Peyer's patch (tissue), 4 donors: ENCODE results near the gene DPEP3.

ENCODE experiments used
- POLR2A ChIP-seq, 2 donors: fragments of 450-650 bp; IDR thresholded peaks; one replicate each; pipeline ENCODE4 v1.5.1; 2017; ENCODE audit warnings: antibody characterized with exemption in 2 of 2, mild to moderate bottlenecking in 2 of 2, moderate library complexity in 2 of 2
- TF ChIP-seq, protein P1 (sequence below), 6 experiments: fragments of 450-650 bp in 4 of 6; fragments of 200-600 bp in 2 of 6; sonication (generic) in 1 of 6; IDR thresholded peaks; one replicate each; pipeline ENCODE4 v1.5.1; 2017 to 2019; ENCODE audit warnings: antibody characterized with exemption in 6 of 6, mild to moderate bottlenecking in 3 of 6, moderate library complexity in 1 of 6

DNA sequence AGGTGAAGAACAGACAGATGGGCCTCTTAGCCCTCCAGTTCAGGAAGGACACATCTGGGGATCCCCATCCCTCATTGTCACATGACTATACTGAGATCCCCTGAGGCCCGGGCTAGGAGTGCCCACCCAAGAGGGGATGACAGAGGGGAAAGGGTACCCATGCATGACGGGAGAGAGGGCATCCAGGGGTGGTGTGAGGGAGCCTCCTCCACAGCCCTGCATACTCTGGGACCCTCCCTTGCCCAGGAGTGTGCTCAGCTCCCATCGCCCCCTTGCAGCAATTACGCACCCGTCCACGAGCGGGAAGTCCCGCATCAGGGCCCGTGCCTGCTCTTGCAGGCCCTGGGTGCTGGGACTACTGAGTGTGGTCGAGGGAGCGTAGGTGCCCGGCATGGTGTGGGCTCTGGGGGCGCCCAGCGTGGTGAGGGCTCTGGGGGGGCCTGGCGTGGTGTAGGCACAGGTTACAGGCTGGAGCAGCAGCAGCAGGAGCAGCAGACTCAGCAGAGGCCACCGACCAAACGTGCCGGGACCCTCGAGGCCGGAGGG lies 12.4 kb upstream of the DPEP3 start:
- TF ChIP-seq, protein P1, sequence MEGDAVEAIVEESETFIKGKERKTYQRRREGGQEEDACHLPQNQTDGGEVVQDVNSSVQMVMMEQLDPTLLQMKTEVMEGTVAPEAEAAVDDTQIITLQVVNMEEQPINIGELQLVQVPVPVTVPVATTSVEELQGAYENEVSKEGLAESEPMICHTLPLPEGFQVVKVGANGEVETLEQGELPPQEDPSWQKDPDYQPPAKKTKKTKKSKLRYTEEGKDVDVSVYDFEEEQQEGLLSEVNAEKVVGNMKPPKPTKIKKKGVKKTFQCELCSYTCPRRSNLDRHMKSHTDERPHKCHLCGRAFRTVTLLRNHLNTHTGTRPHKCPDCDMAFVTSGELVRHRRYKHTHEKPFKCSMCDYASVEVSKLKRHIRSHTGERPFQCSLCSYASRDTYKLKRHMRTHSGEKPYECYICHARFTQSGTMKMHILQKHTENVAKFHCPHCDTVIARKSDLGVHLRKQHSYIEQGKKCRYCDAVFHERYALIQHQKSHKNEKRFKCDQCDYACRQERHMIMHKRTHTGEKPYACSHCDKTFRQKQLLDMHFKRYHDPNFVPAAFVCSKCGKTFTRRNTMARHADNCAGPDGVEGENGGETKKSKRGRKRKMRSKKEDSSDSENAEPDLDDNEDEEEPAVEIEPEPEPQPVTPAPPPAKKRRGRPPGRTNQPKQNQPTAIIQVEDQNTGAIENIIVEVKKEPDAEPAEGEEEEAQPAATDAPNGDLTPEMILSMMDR (IDR thresholded peaks at IDR 0.05), result no peak
- TF ChIP-seq POLR2A (IDR thresholded peaks at IDR 0.05), result no peak
